ENCODE data around the gene PLD6.
"Not testable (repeated sequence)": the region's sequence is repeated elsewhere in the genome, so short reads cannot be mapped to it uniquely, and the experiment has no call there.

DNA sequence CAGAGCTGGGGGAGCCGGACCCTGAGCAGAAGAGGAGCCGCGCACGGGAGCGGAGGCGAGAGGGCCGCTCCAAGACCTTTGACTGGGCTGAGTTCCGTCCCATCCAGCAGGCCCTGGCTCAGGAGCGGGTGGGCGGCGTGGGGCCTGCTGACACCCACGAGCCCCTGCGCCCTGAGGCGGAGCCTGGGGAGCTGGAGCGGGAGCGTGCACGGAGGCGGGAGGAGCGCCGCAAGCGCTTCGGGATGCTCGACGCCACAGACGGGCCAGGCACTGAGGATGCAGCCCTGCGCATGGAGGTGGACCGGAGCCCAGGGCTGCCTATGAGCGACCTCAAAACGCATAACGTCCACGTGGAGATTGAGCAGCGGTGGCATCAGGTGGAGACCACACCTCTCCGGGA lies 47.6 kb downstream of the PLD6 start:
- TF ChIP-seq TAF1, POLR2A, POLR2AphosphoS5 (IDR thresholded peaks at IDR 0.05; ENCODE audit: low read depth, low read length): not testable (repeated sequence)
